Lung (tissue), 13 donors: Measurements from ENCODE around the gene SCYL2. TPM values are rescaled to one million over a fixed set of nuclear protein-coding genes. Genes with fewer than 3 reads are reported as not detected.

Experiments used
- ATAC-seq: fragments of 200-7000 bp; cut with Tn5 transposase; one replicate; pipeline ENCODE4 v1.9.1; 2020; ENCODE audit warnings: moderate number of reproducible peaks; ENCODE audit not compliant: insufficient read depth, low FRiP score
- DNase-seq, 3 donors: peaks; one replicate each; pipeline ENCODE4 v3.0.0-alpha.2; 2013 to 2017
- H3K27ac ChIP-seq, 2 donors: one replicate each; pipeline ENCODE4 v1.5.1; 2013; ENCODE audit warnings: mild to moderate bottlenecking in 2 of 2, moderate library complexity in 2 of 2, control low read depth in 1 of 2, inconsistent platforms in 1 of 2, low read depth in 1 of 2, low read length in 1 of 2
- H3K27me3 ChIP-seq, 3 donors: one replicate each; pipeline ENCODE4 v1.5.1; 2013; ENCODE audit warnings: low read length in 2 of 3; ENCODE audit not compliant: control insufficient read depth in 3 of 3, insufficient read depth in 3 of 3
- H3K36me3 ChIP-seq, 4 donors: one replicate each; pipeline ENCODE4 v1.5.1; 2013; ENCODE audit warnings: low read length in 4 of 4, mild to moderate bottlenecking in 1 of 4, moderate library complexity in 1 of 4; ENCODE audit not compliant: control insufficient read depth in 4 of 4, insufficient read depth in 4 of 4
- H3K4me1 ChIP-seq, 5 donors: one replicate each; pipeline ENCODE4 v1.5.1; 2013; ENCODE audit warnings: low read length in 5 of 5, mild to moderate bottlenecking in 2 of 5, moderate library complexity in 1 of 5; ENCODE audit not compliant: control insufficient read depth in 5 of 5, insufficient read depth in 5 of 5
- H3K4me3 ChIP-seq: one replicate; pipeline ENCODE4 v1.5.1; 2013; ENCODE audit warnings: mild to moderate bottlenecking, control low read depth, moderate library complexity
- H3K9ac ChIP-seq, 2 donors: one replicate each; pipeline ENCODE4 v1.5.1; 2013; ENCODE audit warnings: low read length in 2 of 2, control low read depth in 1 of 2; ENCODE audit not compliant: insufficient read depth in 1 of 2
- H3K9me3 ChIP-seq, 4 donors: one replicate each; pipeline ENCODE4 v1.5.1; 2013; ENCODE audit warnings: low read length in 3 of 4, mild to moderate bottlenecking in 1 of 4, moderate library complexity in 1 of 4; ENCODE audit not compliant: control insufficient read depth in 4 of 4, insufficient read depth in 3 of 4
- WGBS, 2 donors: extraction: QIAGEN DNeasy Blood & Tissue Kit; methylation state at CpG; one replicate each; pipeline ENCODE4 v1.1.7; 2013; 5-methylcytosine and 5-hydroxymethylcytosine counted together
- polyA plus RNA-seq, 2 donors: library from polyadenylated mRNA; stranded (reverse); fragments of 200-250 nt; gene quantifications; one replicate each; pipeline ENCODE4 v1.2.1, GENCODE V29; 2013
- small RNA-seq: library from RNA; depleted of rRNA; stranded (forward); fragments of <200 nt; gene quantifications from one replicate; pipeline ENCODE3, GENCODE V24; 2014; ENCODE audit warnings: low replicate concordance
- total RNA-seq, 2 donors: library from RNA; depleted of rRNA in 1 of 2; stranded (reverse); fragments of >200 nt in 1 of 2; gene quantifications; one replicate each; pipeline ENCODE4 v1.2.1, GENCODE V29; 2014 to 2021
- TF ChIP-seq, protein P1 (sequence below): IDR thresholded peaks from 2 replicates; pipeline ENCODE4 v1.5.1; 2012; ENCODE audit warnings: mild to moderate bottlenecking; ENCODE audit errors: control extremely low read depth, extremely low read depth
- donor health status: control.
- donor health status: control.
- donor health status: Bipolar disorder and iron deficiency.
- donor health status: healthy.
- donor health status: DM: yes; HTN: yes; CAD: no.

The SCYL2 gene
- total and polyA plus RNA-seq, 4 donors, result 13.9 to 148 (median 24.9) TPM

DNA sequence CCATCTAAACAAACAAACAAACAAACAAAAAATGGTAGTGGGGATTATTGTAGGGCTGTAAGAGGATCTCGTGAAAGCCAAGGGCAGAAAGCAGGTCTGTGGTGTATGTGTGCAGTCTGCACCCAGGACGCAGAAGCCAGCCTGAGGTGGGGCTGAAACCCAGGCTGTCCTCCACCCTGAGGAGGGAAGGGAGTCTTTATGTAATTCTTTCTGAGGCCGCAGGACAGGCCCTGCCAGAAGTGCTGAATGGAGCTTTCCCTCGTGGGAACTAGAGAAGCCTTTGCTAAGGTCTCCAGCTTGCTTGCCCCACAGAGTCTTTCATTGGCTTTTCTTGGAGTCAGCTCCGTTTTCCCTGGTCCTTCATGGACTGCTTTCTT, 117.6 kb downstream of the SCYL2 start:
- TF ChIP-seq, protein P1, sequence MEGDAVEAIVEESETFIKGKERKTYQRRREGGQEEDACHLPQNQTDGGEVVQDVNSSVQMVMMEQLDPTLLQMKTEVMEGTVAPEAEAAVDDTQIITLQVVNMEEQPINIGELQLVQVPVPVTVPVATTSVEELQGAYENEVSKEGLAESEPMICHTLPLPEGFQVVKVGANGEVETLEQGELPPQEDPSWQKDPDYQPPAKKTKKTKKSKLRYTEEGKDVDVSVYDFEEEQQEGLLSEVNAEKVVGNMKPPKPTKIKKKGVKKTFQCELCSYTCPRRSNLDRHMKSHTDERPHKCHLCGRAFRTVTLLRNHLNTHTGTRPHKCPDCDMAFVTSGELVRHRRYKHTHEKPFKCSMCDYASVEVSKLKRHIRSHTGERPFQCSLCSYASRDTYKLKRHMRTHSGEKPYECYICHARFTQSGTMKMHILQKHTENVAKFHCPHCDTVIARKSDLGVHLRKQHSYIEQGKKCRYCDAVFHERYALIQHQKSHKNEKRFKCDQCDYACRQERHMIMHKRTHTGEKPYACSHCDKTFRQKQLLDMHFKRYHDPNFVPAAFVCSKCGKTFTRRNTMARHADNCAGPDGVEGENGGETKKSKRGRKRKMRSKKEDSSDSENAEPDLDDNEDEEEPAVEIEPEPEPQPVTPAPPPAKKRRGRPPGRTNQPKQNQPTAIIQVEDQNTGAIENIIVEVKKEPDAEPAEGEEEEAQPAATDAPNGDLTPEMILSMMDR, result no peak
- H3K9me3 ChIP-seq, result no peaks in the 10 kb centered on the region

DNA sequence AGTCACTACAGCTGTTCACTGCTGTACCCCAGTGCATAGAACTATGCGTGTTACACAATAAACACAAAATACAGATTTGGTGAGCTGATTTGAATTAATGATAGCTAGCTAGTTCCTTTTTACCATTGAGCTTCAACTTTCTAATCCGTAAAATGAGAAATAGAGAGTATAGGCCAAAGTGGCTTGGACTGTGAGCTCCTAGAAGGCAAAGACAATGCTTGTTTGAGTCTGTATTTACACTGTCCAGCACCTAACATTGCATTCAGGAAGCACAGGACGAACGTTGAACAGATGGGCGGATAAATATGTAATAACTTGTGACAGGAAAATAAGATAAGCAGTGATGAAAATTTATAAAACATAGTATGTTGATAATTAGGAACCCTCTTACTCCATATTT, 121.4 kb downstream of the SCYL2 start:
- Histone ChIP-seq H3K27me3 (no peaks in the 10 kb centered on the region), H3K27ac (no peak overlapping the region), H3K9me3 (no peaks in the 10 kb centered on the region), H3K36me3 (no peaks in the 10 kb centered on the region), H3K4me1 (no peaks in the 10 kb centered on the region), H3K4me3 (no peak overlapping the region), H3K9ac (no peak overlapping the region)
- DNase-seq, result no peak
- ATAC-seq, result no peak
- TF ChIP-seq, protein P1, result no peak
- 71 to 84% methylated on average over 5 of the region's 5 CpGs for WGBS, 2 donors

More for the DNA sequence above, 117.6 kb downstream of the SCYL2 start:
- 78 to 88% methylated on average over 5 of the region's 5 CpGs for WGBS, 2 donors
- Histone ChIP-seq H3K9ac (no peak overlapping the region), H3K27me3 (no peaks in the 10 kb centered on the region), H3K36me3 (no peaks in the 10 kb centered on the region), H3K4me3 (no peak overlapping the region), H3K4me1 (no peaks in the 10 kb centered on the region), H3K27ac (no peak overlapping the region)
- ATAC-seq (no peak), DNase-seq (no peak)

Small RNAs within 50 kb of the gene (small RNA-seq; reads per million reads assigned to genes)
- not detected for gene RF00019

Other genes with a start within 250 kb of the SCYL2 start
- gene BLTP3B, start 124.3 kb upstream of the SCYL2 start, total RNA-seq, result 10 to 100 TPM; 26.6 to 55.1 TPM
- gene BLTP3B, start 124.3 kb upstream of the SCYL2 start, polyA plus RNA-seq, result 10 to 100 TPM in 1 of 2 donors, 1 to 10 TPM in 1; 5.0 to 10.4 TPM
- 10 to 100 TPM; 18.7 to 25.2 TPM for gene ACTR6, start 66.4 kb upstream of the SCYL2 start, total RNA-seq
- 10 to 100 TPM; 12.0 to 16.3 TPM for gene ACTR6, start 66.4 kb upstream of the SCYL2 start, polyA plus RNA-seq
- gene DEPDC4, start 98 bp upstream of the SCYL2 start, total RNA-seq, result 1 to 10 TPM; 1.6 to 6.2 TPM
- gene DEPDC4, start 98 bp upstream of the SCYL2 start, polyA plus RNA-seq, result under 1 TPM; 0.54 to 0.77 TPM
- gene SLC17A8, start 89.9 kb downstream of the SCYL2 start, total RNA-seq, result 10 to 100 TPM in 1 of 2 donors, under 1 TPM in 1; 0.43 to 14.8 TPM
- gene SLC17A8, start 89.9 kb downstream of the SCYL2 start, polyA plus RNA-seq, result under 1 TPM; 0.02 to 0.06 TPM
- gene NR1H4, start 206.7 kb downstream of the SCYL2 start, total RNA-seq, result 1 to 10 TPM in 1 of 2 donors, not detected in 1; 1.3 TPM
- under 1 TPM in 1 of 2 donors, not detected in 1; 0.06 TPM for gene NR1H4, start 206.7 kb downstream of the SCYL2 start, polyA plus RNA-seq